ENCODE measurements around the gene PTGER2.

PTGER2 gene

GRCh38 chr14:52370406-52370935 is 56.4 kb downstream of the PTGER2 start:
- DNase-seq (ENCODE audit: low read depth in 2 of 2) = no peak

- DNase-seq (ENCODE audit: low read depth in 2 of 2) = no peak
Observed at GRCh38 chr14:52377940-52378339, 63.8 kb downstream of the PTGER2 start.

Measured in stimulated activated CD8-positive, alpha-beta memory T cell treated with anti-CD3 and anti-CD28 coated beads, Interleukin-15, amount 100 ng/mL, for 48 hours (primary cell).